ENCODE results near the gene DGCR8.

DGCR8 gene

DNA sequence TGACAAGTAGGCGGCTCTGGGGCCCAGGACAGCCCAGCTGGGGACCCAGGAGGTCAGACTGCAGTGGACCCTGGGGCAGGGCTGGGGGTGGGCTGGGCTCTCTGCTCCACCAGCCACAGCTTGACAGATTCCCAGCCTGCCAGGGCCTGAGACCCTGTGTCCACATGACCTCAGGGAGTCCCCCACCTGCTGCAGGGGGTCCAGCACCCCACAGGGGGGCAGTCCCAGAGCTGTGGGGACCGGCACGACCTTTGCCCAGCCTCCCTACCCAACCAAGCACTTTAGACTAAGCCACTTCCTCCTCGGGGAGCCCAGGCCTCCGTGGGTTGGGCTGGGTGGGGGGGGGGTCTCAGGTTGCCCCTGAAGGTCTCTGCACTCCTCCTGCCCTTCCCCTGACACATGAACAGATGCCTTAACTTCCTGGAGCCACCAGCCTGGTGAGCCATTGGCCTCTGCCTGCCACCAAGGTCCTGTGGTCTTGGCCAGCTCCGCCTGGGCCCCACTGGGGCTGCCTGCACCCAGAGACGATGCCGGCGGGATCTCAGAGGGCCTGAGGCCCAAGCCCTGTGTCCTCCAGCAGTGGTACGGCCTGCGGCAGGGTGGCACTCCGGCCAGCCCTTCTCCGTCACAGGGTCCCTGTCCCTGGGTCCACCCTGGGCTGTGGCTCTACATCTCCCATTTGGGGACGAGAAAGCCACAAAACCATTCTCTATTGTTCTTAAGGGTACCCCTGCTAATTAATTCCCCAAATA is 67.4 kb downstream of the DGCR8 start:
- Histone ChIP-seq H3K27me3 (ENCODE audit: control insufficient read depth, insufficient read depth, low read length) (no peaks in the 10 kb centered on the region), H3K4me1 (ENCODE audit: control insufficient read depth, insufficient read depth, low read length) (no peaks in the 10 kb centered on the region), H3K36me3 (ENCODE audit: control insufficient read depth, insufficient read depth, low read length) (no peaks in the 10 kb centered on the region), H3K9ac (ENCODE audit: low read length) (no peak overlapping the region), H3K9me3 (ENCODE audit: control insufficient read depth, low read length) (no peaks in the 10 kb centered on the region), H3K4me3 (ENCODE audit: low read length) (no peak overlapping the region)

DNA sequence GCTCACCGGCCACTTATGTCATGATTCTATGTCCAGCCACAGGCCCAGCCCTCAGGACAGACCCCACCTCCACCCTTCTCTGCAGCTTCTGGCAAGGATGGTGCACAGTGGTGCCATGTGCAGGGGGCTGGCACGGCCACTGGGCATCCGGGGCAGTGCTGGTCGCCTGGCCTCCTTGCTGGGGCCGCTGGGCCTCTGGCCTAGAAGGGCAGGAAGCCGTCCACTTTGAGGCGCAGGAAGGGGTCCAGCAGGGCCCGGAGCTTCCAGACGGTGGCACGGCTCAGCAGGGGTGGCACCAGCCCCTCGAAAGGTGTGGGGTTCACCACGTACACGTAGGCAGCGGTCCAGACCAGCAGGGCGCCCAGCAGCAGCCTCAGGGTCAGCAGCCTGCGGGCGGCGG is 68.4 kb downstream of the DGCR8 start:
- no peaks in the 10 kb centered on the region for H3K4me1 ChIP-seq (ENCODE audit: control insufficient read depth, insufficient read depth, low read length)
- no peaks in the 10 kb centered on the region for H3K27me3 ChIP-seq (ENCODE audit: control insufficient read depth, insufficient read depth, low read length)
- no peak overlapping the region for H3K4me3 ChIP-seq (ENCODE audit: low read length)
- H3K9ac ChIP-seq (ENCODE audit: low read length) = no peak overlapping the region
- H3K9me3 ChIP-seq (ENCODE audit: control insufficient read depth, low read length) = no peaks in the 10 kb centered on the region
- no peaks in the 10 kb centered on the region for H3K36me3 ChIP-seq (ENCODE audit: control insufficient read depth, insufficient read depth, low read length)

DNA sequence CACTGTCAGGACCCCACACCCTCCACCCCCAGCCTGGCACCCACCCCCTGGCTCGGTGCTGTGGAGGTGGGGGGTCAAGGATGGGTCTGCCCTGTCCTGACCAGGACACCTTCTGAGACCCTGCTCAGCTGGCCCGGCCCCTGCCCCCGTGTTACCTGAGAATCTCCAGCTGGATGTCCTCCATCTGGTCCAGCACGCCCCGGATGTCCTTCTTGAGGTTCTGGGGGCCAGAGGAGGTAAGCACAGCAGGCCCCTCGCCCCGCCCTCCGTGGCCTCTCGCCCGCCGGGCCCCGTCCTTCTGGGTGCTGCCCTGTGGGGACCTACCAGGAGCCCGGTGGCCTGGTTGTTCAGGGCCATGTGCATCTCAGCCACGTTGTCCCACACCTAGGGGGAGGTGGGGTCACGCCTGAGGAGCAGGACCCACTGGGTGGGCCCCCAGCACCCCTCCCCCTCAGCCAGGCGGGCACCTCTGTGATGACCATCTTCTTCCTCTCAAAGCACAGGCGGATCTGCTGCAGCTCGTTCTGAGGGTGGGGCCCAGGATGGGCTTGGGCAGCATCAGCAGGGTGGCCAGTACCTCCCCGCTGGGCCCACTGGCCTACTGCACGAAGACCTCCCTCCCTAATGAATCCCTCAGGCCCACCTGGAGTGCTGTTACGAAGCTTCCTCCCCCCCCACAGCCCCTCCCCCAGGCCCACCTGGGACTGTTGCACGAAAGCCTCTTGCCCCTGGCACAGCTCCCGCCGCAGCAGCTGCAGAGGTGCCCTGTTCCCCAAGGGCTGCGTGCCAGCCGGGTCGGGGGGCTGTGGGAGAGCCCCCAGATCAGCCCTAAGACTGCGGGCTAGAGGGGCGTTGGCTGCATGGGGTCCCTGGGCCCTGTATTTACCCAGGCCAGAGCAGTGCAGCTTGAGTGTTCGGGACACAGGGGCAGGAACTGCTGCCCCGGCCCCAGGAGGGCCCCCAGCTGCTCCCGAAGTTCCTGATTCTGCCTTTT is 69.5 kb downstream of the DGCR8 start:
- H3K9me3 ChIP-seq (ENCODE audit: control insufficient read depth, low read length) = no peaks in the 10 kb centered on the region
- no peak overlapping the region for H3K4me3 ChIP-seq (ENCODE audit: low read length)

DNA sequence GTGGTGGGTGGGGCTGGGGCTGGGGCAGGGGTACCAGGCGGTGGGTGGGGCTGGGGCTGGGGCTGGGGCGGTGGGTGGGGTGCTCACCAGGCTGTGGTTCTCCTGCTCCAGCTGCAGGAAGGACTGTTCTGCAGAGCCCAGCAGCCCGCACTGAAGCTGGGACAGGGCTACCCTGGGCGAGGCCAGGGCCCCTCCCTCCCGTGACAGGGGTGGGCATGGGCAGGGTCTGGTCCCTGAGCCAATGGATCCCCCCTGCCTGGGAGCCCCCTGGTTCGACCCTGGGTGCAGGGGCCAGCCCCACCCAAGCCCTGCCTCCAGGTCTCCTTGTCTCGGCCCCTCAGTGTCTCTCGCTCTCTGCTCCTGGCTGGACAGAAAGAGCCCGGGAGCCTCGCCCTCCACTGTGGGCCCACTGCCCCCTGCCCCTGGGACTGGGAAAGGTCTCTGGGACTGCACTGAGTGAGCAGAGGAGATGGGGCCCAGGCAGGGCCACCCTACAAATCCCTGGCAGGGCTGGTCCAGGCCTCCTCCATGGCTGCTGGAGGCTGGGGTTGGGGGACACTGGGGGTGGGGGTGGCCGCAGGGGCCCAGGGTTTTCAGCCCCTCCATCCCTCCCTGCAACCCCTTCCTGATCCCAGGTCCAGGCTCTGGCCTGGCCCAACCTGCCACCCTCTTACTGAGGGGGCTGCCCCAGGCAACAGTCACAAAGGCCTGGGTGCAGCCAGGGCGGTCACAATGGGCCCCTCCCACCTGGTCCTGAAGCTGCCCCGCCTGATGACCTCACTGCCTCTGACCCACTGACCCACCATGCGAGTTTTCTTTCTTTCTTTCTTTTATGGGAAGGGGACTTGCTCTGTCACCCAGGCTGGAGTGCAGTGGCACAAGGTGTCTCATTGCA is 70.6 kb downstream of the DGCR8 start, which contains the start of gene CCDC188:
Gene CCDC188 (minus strand): TSS at position 675 of the 895 bp plus-strand sequence. CDS start 69 bp downstream, at position 606.
- no peaks in the 10 kb centered on the region for H3K36me3 ChIP-seq (ENCODE audit: control insufficient read depth, insufficient read depth, low read length)
- no peaks in the 10 kb centered on the region for H3K4me1 ChIP-seq (ENCODE audit: control insufficient read depth, insufficient read depth, low read length)
- no peaks in the 10 kb centered on the region for H3K9me3 ChIP-seq (ENCODE audit: control insufficient read depth, low read length)
- H3K9ac ChIP-seq (ENCODE audit: low read length) = no peak within 1 kb of the TSS
- H3K4me3 ChIP-seq (ENCODE audit: low read length) = no peak within 1 kb of the TSS
- H3K27me3 ChIP-seq (ENCODE audit: control insufficient read depth, insufficient read depth, low read length) = no peaks in the 10 kb centered on the region

More for the DNA sequence above, 69.5 kb downstream of the DGCR8 start:
- Histone ChIP-seq H3K27me3 (ENCODE audit: control insufficient read depth, insufficient read depth, low read length) (no peaks in the 10 kb centered on the region), H3K9ac (ENCODE audit: low read length) (no peak overlapping the region), H3K36me3 (ENCODE audit: control insufficient read depth, insufficient read depth, low read length) (no peaks in the 10 kb centered on the region), H3K4me1 (ENCODE audit: control insufficient read depth, insufficient read depth, low read length) (no peaks in the 10 kb centered on the region)

DNA sequence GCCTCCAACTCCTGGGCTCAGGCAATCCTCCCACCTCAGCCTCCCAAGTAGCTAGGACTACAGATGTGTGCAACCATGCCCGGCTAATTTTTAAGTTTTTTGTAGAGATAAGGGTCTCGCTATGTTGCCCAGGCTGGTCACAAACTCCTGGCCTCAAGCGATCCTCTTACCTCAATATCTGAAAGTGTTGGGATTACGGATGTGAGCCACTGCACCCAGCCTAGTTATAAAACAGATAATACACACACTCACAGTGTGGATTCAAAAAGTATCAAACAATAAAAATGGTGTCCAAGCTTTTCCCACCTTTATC is 71.2 kb downstream of the DGCR8 start:
- Histone ChIP-seq H3K9me3 (ENCODE audit: control insufficient read depth, low read length) (no peaks in the 10 kb centered on the region), H3K4me1 (ENCODE audit: control insufficient read depth, insufficient read depth, low read length) (no peaks in the 10 kb centered on the region), H3K4me3 (ENCODE audit: low read length) (no peak overlapping the region), H3K9ac (ENCODE audit: low read length) (no peak overlapping the region), H3K27me3 (ENCODE audit: control insufficient read depth, insufficient read depth, low read length) (no peaks in the 10 kb centered on the region), H3K36me3 (ENCODE audit: control insufficient read depth, insufficient read depth, low read length) (no peaks in the 10 kb centered on the region)

DNA sequence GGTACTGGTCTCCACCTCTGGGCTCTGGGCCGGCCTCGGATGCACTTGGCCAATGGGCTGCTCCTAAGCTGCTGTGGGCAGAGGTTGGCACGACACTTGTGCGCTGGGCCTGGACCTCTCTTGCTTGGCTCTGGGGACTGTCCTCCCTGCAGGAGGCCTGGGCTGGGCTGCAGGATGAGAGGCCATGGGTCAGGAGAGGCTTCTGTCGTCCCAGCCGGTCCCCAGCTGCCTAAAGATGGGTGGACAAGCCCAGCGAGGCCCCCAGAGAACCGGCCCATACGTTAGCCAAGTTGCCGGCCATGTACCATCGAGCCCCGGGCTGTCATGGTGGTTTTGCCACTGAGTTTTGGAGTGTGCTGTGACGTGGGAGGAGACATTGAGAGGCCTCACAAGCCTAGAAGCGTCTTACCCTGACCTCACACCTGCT is 72.4 kb downstream of the DGCR8 start:
- Histone ChIP-seq H3K9me3 (ENCODE audit: control insufficient read depth, low read length) (no peaks in the 10 kb centered on the region), H3K27me3 (ENCODE audit: control insufficient read depth, insufficient read depth, low read length) (peaks cover 1% of the 10 kb centered on the region), H3K36me3 (ENCODE audit: control insufficient read depth, insufficient read depth, low read length) (no peaks in the 10 kb centered on the region), H3K9ac (ENCODE audit: low read length) (no peak overlapping the region), H3K4me1 (ENCODE audit: control insufficient read depth, insufficient read depth, low read length) (peaks cover 5% of the 10 kb centered on the region), H3K4me3 (ENCODE audit: low read length) (no peak overlapping the region)

DNA sequence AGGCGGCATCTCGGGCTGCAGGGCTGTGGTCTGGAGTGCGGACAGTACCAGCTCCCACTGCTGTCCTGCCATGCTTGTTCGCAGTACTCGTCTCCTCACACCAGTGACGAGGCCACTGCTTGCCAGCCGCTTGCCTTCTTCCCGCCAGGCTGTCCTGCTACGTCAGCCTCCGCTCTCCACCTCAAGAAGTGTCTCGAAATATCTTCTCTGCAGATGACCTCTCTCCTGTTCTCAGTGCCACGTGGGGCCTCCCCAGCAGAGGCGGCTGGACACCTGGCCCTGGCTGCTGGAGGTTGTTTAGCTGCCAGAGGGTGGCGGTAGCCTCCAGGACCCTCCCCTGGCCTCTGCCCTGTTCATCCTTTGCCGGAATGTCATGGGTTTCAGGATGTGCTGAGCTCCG is 73.9 kb downstream of the DGCR8 start:
- no peak overlapping the region for H3K9ac ChIP-seq (ENCODE audit: low read length)
- peaks cover 5% of the 10 kb centered on the region for H3K4me1 ChIP-seq (ENCODE audit: control insufficient read depth, insufficient read depth, low read length)
- no peaks in the 10 kb centered on the region for H3K36me3 ChIP-seq (ENCODE audit: control insufficient read depth, insufficient read depth, low read length)
- peaks cover 16% of the 10 kb centered on the region for H3K27me3 ChIP-seq (ENCODE audit: control insufficient read depth, insufficient read depth, low read length)
- no peak overlapping the region for H3K4me3 ChIP-seq (ENCODE audit: low read length)
- no peaks in the 10 kb centered on the region for H3K9me3 ChIP-seq (ENCODE audit: control insufficient read depth, low read length)

DNA sequence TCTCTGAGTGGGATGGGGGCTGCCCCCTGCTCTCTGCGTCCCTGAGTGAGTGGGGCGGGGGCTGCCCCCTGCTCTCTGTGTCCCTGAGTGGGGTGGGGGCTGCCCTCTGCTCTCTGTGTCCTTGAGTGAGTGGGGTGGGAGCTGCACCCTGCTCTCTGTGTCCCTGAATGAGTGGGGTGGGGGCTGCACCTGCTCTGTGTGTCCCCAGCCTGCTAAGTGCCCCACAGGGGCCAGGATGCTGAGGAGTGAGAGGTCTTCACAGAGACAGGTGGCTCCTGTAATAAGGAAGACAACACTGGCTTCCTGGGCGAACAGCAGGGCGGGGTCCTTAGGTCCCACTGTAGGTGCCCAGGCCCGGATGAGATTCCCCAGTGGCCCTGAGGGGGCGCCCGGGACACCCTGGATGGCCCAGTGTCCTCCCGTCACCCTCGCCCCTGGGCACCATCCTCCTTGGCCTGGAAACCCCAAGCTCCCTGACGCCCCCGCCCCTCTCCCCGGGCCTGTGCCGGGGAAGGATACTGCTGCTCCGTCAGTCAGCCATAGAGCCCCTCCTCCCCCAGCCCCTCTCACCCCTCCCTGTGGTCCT is 74.7 kb downstream of the DGCR8 start:
- no peaks in the 10 kb centered on the region for H3K9me3 ChIP-seq (ENCODE audit: control insufficient read depth, low read length)
- no peak overlapping the region for H3K4me3 ChIP-seq (ENCODE audit: low read length)
- no peak overlapping the region for H3K9ac ChIP-seq (ENCODE audit: low read length)
- no peaks in the 10 kb centered on the region for H3K36me3 ChIP-seq (ENCODE audit: control insufficient read depth, insufficient read depth, low read length)
- H3K27me3 ChIP-seq (ENCODE audit: control insufficient read depth, insufficient read depth, low read length) = peaks cover 16% of the 10 kb centered on the region
- H3K4me1 ChIP-seq (ENCODE audit: control insufficient read depth, insufficient read depth, low read length) = peaks cover 5% of the 10 kb centered on the region

DNA sequence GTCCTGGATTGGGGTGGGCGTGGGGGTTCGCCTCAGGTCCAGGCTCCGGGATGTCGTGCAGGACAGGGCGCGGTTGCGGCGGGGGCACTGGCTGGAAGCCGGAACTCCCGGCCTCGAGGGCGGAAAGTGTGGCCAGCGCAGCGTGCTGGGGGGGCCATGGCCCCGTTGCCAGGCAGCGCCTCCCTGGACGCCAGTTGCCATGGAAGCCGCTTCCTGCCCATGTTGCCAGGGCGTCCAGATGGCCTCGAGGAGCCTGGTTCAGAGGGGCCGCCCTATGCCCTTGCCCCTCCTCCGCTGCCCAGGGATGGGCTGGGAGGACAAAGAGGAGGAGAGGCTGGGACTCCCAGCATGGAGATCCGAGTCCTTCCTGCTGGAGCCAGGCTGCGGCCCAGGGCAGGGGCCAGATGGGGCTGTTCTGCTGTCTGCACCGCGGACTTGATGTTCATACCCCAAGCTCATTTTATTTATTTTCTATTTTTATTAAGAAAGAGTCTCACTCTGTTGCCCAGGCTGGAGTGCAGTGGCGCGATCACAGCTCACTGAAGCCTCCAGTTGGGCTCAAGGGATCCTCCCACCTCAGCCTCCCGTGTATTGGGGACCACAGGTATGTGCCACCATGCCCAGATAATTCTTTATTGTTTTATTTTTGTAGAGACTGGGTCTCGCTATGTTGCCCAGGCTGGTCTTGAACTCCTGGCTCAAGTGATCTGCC is 75.4 kb downstream of the DGCR8 start:
- H3K9ac ChIP-seq (ENCODE audit: low read length) = no peak overlapping the region
- H3K36me3 ChIP-seq (ENCODE audit: control insufficient read depth, insufficient read depth, low read length) = no peaks in the 10 kb centered on the region
- H3K27me3 ChIP-seq (ENCODE audit: control insufficient read depth, insufficient read depth, low read length) = peaks cover 16% of the 10 kb centered on the region
- peaks cover 5% of the 10 kb centered on the region for H3K4me1 ChIP-seq (ENCODE audit: control insufficient read depth, insufficient read depth, low read length)
- no peak overlapping the region for H3K4me3 ChIP-seq (ENCODE audit: low read length)
- H3K9me3 ChIP-seq (ENCODE audit: control insufficient read depth, low read length) = no peaks in the 10 kb centered on the region

DNA sequence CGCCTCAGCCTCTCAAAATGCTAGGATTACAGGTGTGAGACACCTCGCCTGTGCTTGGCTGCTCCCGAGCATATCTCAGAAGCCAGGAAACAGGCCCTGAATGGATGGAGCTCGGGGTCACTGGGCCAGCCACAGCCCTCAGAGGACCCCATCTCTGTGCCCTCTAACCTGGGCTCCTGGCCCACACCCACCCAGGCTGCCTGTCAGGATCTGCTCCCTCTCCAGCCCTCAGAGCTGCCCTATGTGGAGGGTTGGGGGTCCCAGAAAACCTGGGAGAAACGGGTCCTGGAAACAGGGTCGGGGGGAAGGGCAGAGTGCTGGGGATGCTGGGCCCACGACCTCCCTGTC is 76.0 kb downstream of the DGCR8 start:
- Histone ChIP-seq H3K36me3 (ENCODE audit: control insufficient read depth, insufficient read depth, low read length) (no peaks in the 10 kb centered on the region), H3K9me3 (ENCODE audit: control insufficient read depth, low read length) (no peaks in the 10 kb centered on the region), H3K4me1 (ENCODE audit: control insufficient read depth, insufficient read depth, low read length) (peaks cover 5% of the 10 kb centered on the region), H3K9ac (ENCODE audit: low read length) (no peak overlapping the region), H3K4me3 (ENCODE audit: low read length) (no peak overlapping the region), H3K27me3 (ENCODE audit: control insufficient read depth, insufficient read depth, low read length) (peaks cover 16% of the 10 kb centered on the region)
